ENCODE results near the gene RHOF.

GRCh38 chr12:121839106-121839992 is 45.9 kb upstream of the RHOF start:
- peak; percentile 35 to 61 (median 59) for TF ChIP-seq CTCF (IDR thresholded peaks at IDR 0.05)
- TF ChIP-seq POLR2A (IDR thresholded peaks at IDR 0.05): peak; percentile 29
- no peak for TF ChIP-seq EP300 (IDR thresholded peaks at IDR 0.05)
